HG03159 (cell line): Measurements from ENCODE around the gene OR10A7.
"Not testable (repeated sequence)": the region's sequence is repeated elsewhere in the genome, so short reads cannot be mapped to it uniquely, and the experiment has no call there.

ENCODE experiments used
- ATAC-seq: cut with Tn5 transposase; IDR thresholded peaks from one replicate; pipeline ENCODE4 v1.9.1; 2021; ENCODE audit warnings: mild to moderate bottlenecking, moderate library complexity; ENCODE audit not compliant: unreplicated experiment

OR10A7 gene

DNA sequence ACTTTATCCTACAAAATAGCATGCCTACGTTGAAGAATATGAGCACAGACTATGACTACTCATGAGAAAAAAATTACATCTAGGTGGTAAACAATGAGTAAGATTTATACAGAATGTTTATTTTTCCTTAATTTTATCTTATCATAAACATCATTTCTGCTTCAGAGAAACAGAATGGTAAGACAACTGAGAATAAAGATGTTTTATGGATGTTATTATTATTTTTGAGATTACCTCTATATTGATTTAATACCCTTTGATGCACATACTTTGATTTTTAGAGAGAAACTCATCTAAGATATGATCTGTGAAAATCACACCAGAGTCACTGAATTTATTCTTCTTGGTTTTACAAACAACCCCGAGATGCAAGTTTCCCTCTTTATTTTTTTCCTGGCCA lies at the start of gene OR10A7:
TSS of gene OR10A7 (plus strand) at position 301 of the 400 bp plus-strand sequence. CDS start at position 301, 0 bp downstream.
- no peak for ATAC-seq

DNA sequence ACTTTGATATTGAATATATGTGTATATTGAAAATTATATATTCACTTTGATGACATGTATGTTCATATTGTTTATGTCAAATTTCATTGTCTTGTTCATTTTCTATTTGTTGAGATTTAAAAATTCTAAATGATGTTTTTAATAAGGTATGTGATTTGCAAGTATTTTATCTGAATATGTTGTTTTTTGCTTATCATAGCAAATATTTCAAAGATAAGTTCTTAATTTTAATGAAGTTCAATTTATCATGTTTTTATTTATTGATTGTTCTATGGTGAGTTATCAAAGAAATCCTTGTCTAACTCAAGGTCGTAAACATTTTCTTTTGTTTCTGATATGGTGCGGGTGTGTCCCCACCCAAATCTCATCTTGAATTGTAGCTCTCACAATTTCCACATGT lies 49.4 kb upstream of the OR10A7 start:
- ATAC-seq, result no peak

GRCh38 chr12:55171846-55172245 lies 49.0 kb upstream of the OR10A7 start:
- ATAC-seq, result not testable (repeated sequence)

DNA sequence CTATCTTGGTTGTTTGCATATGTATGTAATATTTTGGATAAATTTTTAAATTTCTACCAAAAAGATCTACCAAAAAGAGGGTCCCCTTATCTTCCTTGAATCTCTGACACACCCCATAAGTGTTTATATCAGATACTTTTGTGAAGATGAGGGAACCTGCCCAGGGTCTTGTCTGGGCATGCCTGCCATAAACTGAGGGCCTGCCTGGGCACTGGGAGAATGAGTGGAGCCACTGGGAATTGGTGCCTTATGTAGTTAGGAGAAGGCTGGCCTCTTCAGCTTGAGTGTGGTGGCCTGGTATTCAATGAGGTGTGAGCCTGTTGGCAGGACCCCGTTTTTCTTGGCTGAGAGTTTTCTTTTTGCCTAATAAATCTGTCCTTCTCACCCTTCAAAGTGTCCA lies 48.1 kb upstream of the OR10A7 start:
- no peak for ATAC-seq

GRCh38 chr12:55173456-55173855 lies 47.4 kb upstream of the OR10A7 start:
- ATAC-seq, result no peak

- no peak for ATAC-seq
Observed at GRCh38 chr12:55188573-55188972, 32.3 kb upstream of the OR10A7 start.

DNA sequence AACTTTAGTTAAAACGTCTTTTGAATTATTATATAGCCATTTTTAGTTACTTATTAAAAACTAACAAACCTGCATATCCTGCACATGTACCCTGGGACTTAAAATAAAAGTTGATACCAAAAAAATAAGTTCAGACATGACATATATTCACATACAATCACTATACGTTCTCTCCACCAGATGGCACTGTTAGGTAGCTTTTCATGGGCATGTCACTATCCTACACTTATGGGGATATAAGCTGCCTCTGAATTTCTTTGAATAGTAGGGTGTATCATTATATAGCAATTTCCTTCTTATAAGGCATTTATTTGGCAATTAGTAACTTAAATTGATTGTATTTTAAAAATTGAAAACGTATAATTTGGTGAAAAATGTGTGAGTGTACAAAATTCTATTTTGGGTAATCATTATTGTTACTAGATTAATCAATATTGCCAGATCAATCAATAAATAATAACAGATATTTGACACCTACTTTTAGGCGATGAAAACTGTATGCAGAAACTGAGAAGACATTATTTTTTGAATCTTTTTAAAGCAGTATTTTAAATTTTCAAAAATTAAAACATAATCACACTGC lies 31.8 kb upstream of the OR10A7 start:
- peak; percentile 93 for ATAC-seq

DNA sequence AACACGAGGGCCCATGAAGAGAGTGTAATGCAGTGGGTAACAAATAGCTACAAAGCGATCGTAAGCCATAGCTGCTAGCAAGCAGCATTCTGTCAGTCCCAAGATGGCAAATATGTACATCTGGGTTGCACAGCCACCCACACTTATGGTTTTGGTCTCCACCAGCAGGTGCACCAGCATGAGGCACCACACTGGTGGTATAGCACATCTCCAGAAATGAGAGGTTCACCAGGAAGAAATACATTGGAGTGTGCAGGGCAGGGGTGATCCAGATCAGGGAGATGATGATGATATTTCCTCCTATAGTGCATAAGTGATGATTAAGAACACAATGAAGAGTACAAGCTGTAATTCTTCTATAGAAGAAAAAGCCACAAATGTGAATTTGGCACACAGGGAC lies 26.4 kb upstream of the OR10A7 start:
- ATAC-seq, result no peak

GRCh38 chr12:55226523-55226922 lies 5.7 kb downstream of the OR10A7 start:
- ATAC-seq, result no peak

DNA sequence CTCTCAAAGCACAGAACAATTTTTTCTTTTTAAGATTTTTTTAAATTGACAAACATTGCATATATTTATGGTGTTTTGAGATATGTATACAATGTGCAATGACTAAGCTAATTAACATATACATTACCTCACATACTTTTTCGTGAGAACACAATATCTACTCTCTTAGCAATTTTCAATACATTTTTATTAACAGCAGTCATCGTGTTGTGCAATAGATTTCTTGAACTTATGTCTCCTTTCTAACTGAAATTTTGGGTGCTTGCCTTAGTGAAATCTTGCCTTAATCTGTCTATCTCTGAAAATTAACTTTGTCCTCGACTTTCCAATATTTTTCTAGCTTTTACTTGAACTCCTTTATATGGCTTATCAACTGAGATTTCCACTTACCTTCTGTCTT lies 6.8 kb downstream of the OR10A7 start:
- ATAC-seq, result no peak

GRCh38 chr12:55244309-55244708 lies 23.5 kb downstream of the OR10A7 start, which contains the start of gene OR6C74:
Gene OR6C74, plus strand, starts transcription at chr12:55244609. Its CDS starts 2,679 bp downstream, at chr12:55247288.
- no peak for ATAC-seq

GRCh38 chr12:55246159-55246558 lies 25.3 kb downstream of the OR10A7 start:
- ATAC-seq, result no peak

- ATAC-seq, result no peak
Observed at GRCh38 chr12:55250944-55251343, 30.1 kb downstream of the OR10A7 start.

GRCh38 chr12:55253281-55253680 lies 32.5 kb downstream of the OR10A7 start:
- no peak for ATAC-seq

- no peak for ATAC-seq
Observed at GRCh38 chr12:55256831-55257230, 36.0 kb downstream of the OR10A7 start.

DNA sequence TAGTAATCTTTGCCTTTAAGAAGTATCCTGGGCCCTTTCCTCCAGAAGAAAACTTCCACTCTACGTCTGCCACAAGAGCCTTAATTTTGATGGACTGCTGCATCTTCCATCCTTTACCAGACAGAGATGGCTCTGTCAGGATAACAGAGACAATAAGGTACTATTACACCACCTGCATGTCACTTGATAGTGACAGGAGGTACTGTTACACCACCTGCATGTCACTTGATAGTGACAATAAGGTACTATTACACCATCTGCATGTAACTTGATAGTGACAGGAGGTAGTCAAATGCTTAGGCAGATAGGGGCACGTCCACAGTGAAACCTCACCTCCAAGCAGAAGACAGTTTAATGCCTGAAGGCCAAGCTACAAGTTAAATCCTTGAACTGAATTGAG lies 37.5 kb downstream of the OR10A7 start:
- ATAC-seq, result no peak
